HEK293 (cell line): Measurements from ENCODE around the gene SETD1A.
A peak's percentile ranks its signal among the peaks of the same experiment; 100 is the strongest.

Experiments
- CTCF ChIA-PET: fragments of 350-600 bp; formaldehyde crosslinking; extraction: SDS; loops from one replicate; lab custom pipeline; 2021; ENCODE audit warnings: antibody characterized with exemption; lab: Yijun Ruan, JAX
- POLR2A ChIA-PET: fragments of 300-600 bp; formaldehyde crosslinking; extraction: SDS; loops from one replicate; lab custom pipeline; 2020; ENCODE audit warnings: antibody characterized with exemption, inconsistent platforms; lab: Yijun Ruan, JAX
- H3K27ac ChIP-seq: fragments of 200-500 bp; sonication (Bioruptor generic); 2 replicates; pipeline ENCODE4 v1.5.1; 2014; ENCODE audit warnings: low read depth, low read length, control low read depth, inconsistent platforms; ENCODE audit errors: extremely low read depth
- H3K36me3 ChIP-seq, 2 experiments: fragments of 200-500 bp in 1 of 2; sonication (Bioruptor generic) in 1 of 2; 1 replicate in 1 of 2; 2 replicates in 1 of 2; pipeline ENCODE4 v1.5.1; 2014 to 2017; ENCODE audit warnings: inconsistent platforms in 2 of 2, low read length in 2 of 2; ENCODE audit not compliant: control insufficient read depth in 2 of 2, insufficient read depth in 1 of 2
- H3K4me1 ChIP-seq: fragments of 200-500 bp; sonication (Bioruptor generic); 2 replicates; pipeline ENCODE4 v1.5.1; 2014; ENCODE audit warnings: mild to moderate bottlenecking, low read length, inconsistent platforms; ENCODE audit not compliant: control insufficient read depth, insufficient read depth
- H3K4me3 ChIP-seq: 2 replicates; pipeline ENCODE4 v1.5.1; 2011; ENCODE audit warnings: low read depth, mild to moderate bottlenecking, control low read depth, low read length, moderate library complexity
- H3K9me3 ChIP-seq: fragments of 200-500 bp; sonication (Bioruptor generic); 2 replicates; pipeline ENCODE4 v1.5.1; 2014; ENCODE audit warnings: low read depth, low read length, inconsistent platforms; ENCODE audit not compliant: control insufficient read depth, insufficient read depth
- ATF2 ChIP-seq: fragments of 450-650 bp; formaldehyde crosslinking; IDR thresholded peaks from 2 replicates; pipeline ENCODE4 v1.5.1; 2016; ENCODE audit warnings: missing biosample characterization, missing genetic modification characterization, low read depth
- BCL11A ChIP-seq: fragments of 450-650 bp; formaldehyde crosslinking; IDR thresholded peaks from 2 replicates; pipeline ENCODE4 v1.5.1; 2016; ENCODE audit warnings: low read depth, missing biosample characterization, missing genetic modification characterization
- BCL11B ChIP-seq: fragments of 450-650 bp; formaldehyde crosslinking; IDR thresholded peaks from 2 replicates; pipeline ENCODE4 v1.5.1; 2016; ENCODE audit warnings: low read depth, missing biosample characterization, missing genetic modification characterization
- FEZF1 ChIP-seq: fragments of 450-650 bp; formaldehyde crosslinking; IDR thresholded peaks from 2 replicates; pipeline ENCODE4 v1.5.1; 2016; ENCODE audit warnings: missing biosample characterization, missing genetic modification characterization
- GFI1B ChIP-seq: fragments of 450-650 bp; formaldehyde crosslinking; IDR thresholded peaks from 2 replicates; pipeline ENCODE4 v1.5.1; 2016; ENCODE audit warnings: missing biosample characterization, missing genetic modification characterization
- KLF10 ChIP-seq: fragments of 450-650 bp; IDR thresholded peaks from 2 replicates; pipeline ENCODE4 v1.5.1; 2018; ENCODE audit warnings: missing biosample characterization, mild to moderate bottlenecking, missing genetic modification characterization
- PRDM6 ChIP-seq: fragments of 450-650 bp; formaldehyde crosslinking; IDR thresholded peaks from 2 replicates; pipeline ENCODE4 v1.5.1; 2017; ENCODE audit warnings: missing biosample characterization, missing genetic modification characterization
- TCF7L2 ChIP-seq: IDR thresholded peaks from 2 replicates; pipeline ENCODE4 v1.6.1; 2011; ENCODE audit warnings: low read depth, mild to moderate bottlenecking, inconsistent platforms, low read length, moderate library complexity, borderline replicate concordance
- ZBTB21 ChIP-seq: fragments of 450-650 bp; formaldehyde crosslinking; IDR thresholded peaks from 2 replicates; pipeline ENCODE4 v1.5.1; 2017; ENCODE audit warnings: missing biosample characterization, missing genetic modification characterization
- ZFP37 ChIP-seq: fragments of 450-650 bp; formaldehyde crosslinking; IDR thresholded peaks from 2 replicates; pipeline ENCODE4 v1.5.1; 2016; ENCODE audit warnings: missing biosample characterization, missing genetic modification characterization
- ZFP41 ChIP-seq: fragments of 450-650 bp; formaldehyde crosslinking; IDR thresholded peaks from 2 replicates; pipeline ENCODE4 v1.5.1; 2016; ENCODE audit warnings: missing biosample characterization, missing genetic modification characterization, borderline replicate concordance
- ZNF112 ChIP-seq: fragments of 450-650 bp; formaldehyde crosslinking; IDR thresholded peaks from 2 replicates; pipeline ENCODE4 v1.5.0; 2017; ENCODE audit warnings: missing biosample characterization, missing genetic modification characterization
- ZNF16 ChIP-seq: fragments of 450-650 bp; formaldehyde crosslinking; IDR thresholded peaks from 2 replicates; pipeline ENCODE4 v1.5.1; 2016; ENCODE audit warnings: low read depth, missing biosample characterization, missing genetic modification characterization
- ZNF169 ChIP-seq: fragments of 450-650 bp; formaldehyde crosslinking; IDR thresholded peaks from 2 replicates; pipeline ENCODE4 v1.5.1; 2016; ENCODE audit warnings: missing biosample characterization, missing genetic modification characterization
- ZNF211 ChIP-seq: fragments of 450-650 bp; formaldehyde crosslinking; IDR thresholded peaks from 2 replicates; pipeline ENCODE4 v1.5.1; 2016; ENCODE audit warnings: low read depth, missing biosample characterization, missing genetic modification characterization
- ZNF354C ChIP-seq: fragments of 450-650 bp; formaldehyde crosslinking; IDR thresholded peaks from 2 replicates; pipeline ENCODE4 v1.5.1; 2016; ENCODE audit warnings: missing biosample characterization, missing genetic modification characterization, low read depth, borderline replicate concordance
- ZNF398 ChIP-seq: fragments of 450-650 bp; formaldehyde crosslinking; IDR thresholded peaks from 2 replicates; pipeline ENCODE4 v1.5.1; 2017; ENCODE audit warnings: missing biosample characterization, missing genetic modification characterization
- ZNF433 ChIP-seq: fragments of 450-650 bp; formaldehyde crosslinking; IDR thresholded peaks from 2 replicates; pipeline ENCODE4 v1.5.1; 2016; ENCODE audit warnings: missing biosample characterization, missing genetic modification characterization, low read depth
- ZNF501 ChIP-seq: fragments of 450-650 bp; formaldehyde crosslinking; IDR thresholded peaks from 2 replicates; pipeline ENCODE4 v1.5.1; 2016; ENCODE audit warnings: missing biosample characterization, missing genetic modification characterization
- ZNF521 ChIP-seq: fragments of 450-650 bp; formaldehyde crosslinking; IDR thresholded peaks from 2 replicates; pipeline ENCODE4 v1.5.1; 2017; ENCODE audit warnings: missing biosample characterization, mild to moderate bottlenecking, missing genetic modification characterization
- ZNF548 ChIP-seq: fragments of 450-650 bp; formaldehyde crosslinking; IDR thresholded peaks from 2 replicates; pipeline ENCODE4 v1.5.1; 2016; ENCODE audit warnings: missing biosample characterization, missing genetic modification characterization
- ZNF560 ChIP-seq: fragments of 450-650 bp; formaldehyde crosslinking; IDR thresholded peaks from 2 replicates; pipeline ENCODE4 v1.5.1; 2017; ENCODE audit warnings: missing biosample characterization, missing genetic modification characterization, borderline replicate concordance
- ZNF571 ChIP-seq: fragments of 450-650 bp; formaldehyde crosslinking; IDR thresholded peaks from 2 replicates; pipeline ENCODE4 v1.5.0; 2017; ENCODE audit warnings: missing biosample characterization, missing genetic modification characterization
- ZNF610 ChIP-seq: fragments of 450-650 bp; formaldehyde crosslinking; IDR thresholded peaks from 2 replicates; pipeline ENCODE4 v1.5.1; 2016; ENCODE audit warnings: missing biosample characterization, missing genetic modification characterization, borderline replicate concordance
- ZNF654 ChIP-seq: fragments of 450-650 bp; formaldehyde crosslinking; IDR thresholded peaks from 2 replicates; pipeline ENCODE4 v1.5.1; 2016; ENCODE audit warnings: low read depth, missing biosample characterization, missing genetic modification characterization
- ZNF660 ChIP-seq: fragments of 450-650 bp; IDR thresholded peaks from 2 replicates; pipeline ENCODE4 v1.5.1; 2018; ENCODE audit warnings: missing biosample characterization, mild to moderate bottlenecking, missing genetic modification characterization
- ZNF692 ChIP-seq: fragments of 450-650 bp; formaldehyde crosslinking; IDR thresholded peaks from 2 replicates; pipeline ENCODE4 v1.5.1; 2016; ENCODE audit warnings: missing biosample characterization, missing genetic modification characterization
- ZNF837 ChIP-seq: fragments of 450-650 bp; formaldehyde crosslinking; IDR thresholded peaks from 2 replicates; pipeline ENCODE4 v1.5.1; 2016; ENCODE audit warnings: missing biosample characterization, missing genetic modification characterization
- ZNF843 ChIP-seq: fragments of 450-650 bp; formaldehyde crosslinking; IDR thresholded peaks from 2 replicates; pipeline ENCODE4 v1.5.1; 2016; ENCODE audit warnings: missing biosample characterization, missing genetic modification characterization
- ZSCAN5A ChIP-seq: fragments of 450-650 bp; formaldehyde crosslinking; IDR thresholded peaks from 2 replicates; pipeline ENCODE4 v1.5.1; 2016; ENCODE audit warnings: missing biosample characterization, missing genetic modification characterization

Gene SETD1A

GRCh38 chr16:30956601-30957455, 726 bp upstream of the SETD1A start:
- peak overlapping the region; percentile 96 for H3K27ac ChIP-seq
- H3K9me3 ChIP-seq: no peaks in the 10 kb centered on the region
- peak overlapping the region; percentile 90 for H3K4me3 ChIP-seq
- ChIA-PET CTCF (interaction anchor here (0.6 to 5.3 kb wide), 5 partner anchors 13 to 77 kb away, joined by 3 to 74 read pairs (median 5); no protein-coding TSS in a partner anchor), POLR2A (interaction anchor here (0.6 to 0.9 kb wide), 2 partner anchors 8 to 15 kb away, joined by 3 read pairs; partner anchors contain the start of gene ORAI3)
- H3K4me1 ChIP-seq: peaks cover 2% of the 10 kb centered on the region; the same call in 1 of the 2 replicates
- H3K36me3 ChIP-seq: peaks cover 28 to 34% of the 10 kb centered on the region in 2 experiments
- TF ChIP-seq ZNF654 (tag by site-specific recombination): peak; percentile 11; the same call in 1 of the 2 replicates
- peak; percentile 10; the same call in 1 of the 2 replicates for TF ChIP-seq ZNF398 (tag by site-specific recombination)
- TF ChIP-seq ZNF692 (tag by site-specific recombination): peak; percentile 57; the same call in 1 of the 2 replicates
- TF ChIP-seq ZNF571 (tag by site-specific recombination): no peak
- TF ChIP-seq ZFP41 (tag by site-specific recombination): no peak
- no peak for TF ChIP-seq ZNF16 (tag by site-specific recombination)
- 0 out of 2 replicates have a peak, but pooled peaks have one; percentile 30 for TF ChIP-seq ZNF843
- TF ChIP-seq GFI1B (tag by site-specific recombination): no peak
- no peak for TF ChIP-seq ZNF169 (tag by site-specific recombination)
- peak; percentile 55; the same call in 1 of the 2 replicates for TF ChIP-seq ZNF610 (tag by site-specific recombination)
- TF ChIP-seq ZNF548 (tag by site-specific recombination): 0 out of 2 replicates have a peak, but pooled peaks have one; percentile 38
- peak; percentile 83; the same call in 1 of the 2 replicates for TF ChIP-seq ZSCAN5A (tag by site-specific recombination)
- no peak for TF ChIP-seq ZNF560 (tag by site-specific recombination)
- no peak for TF ChIP-seq ATF2 (tag by site-specific recombination)
- TF ChIP-seq KLF10 (tag by site-specific recombination): no peak
- TF ChIP-seq ZNF501: no peak
- TF ChIP-seq BCL11A (tag by site-specific recombination): no peak
- TF ChIP-seq ZBTB21 (tag by site-specific recombination): no peak; the same call in 1 of the 2 replicates
- no peak for TF ChIP-seq BCL11B
- TF ChIP-seq ZFP37 (tag by site-specific recombination): no peak
- TF ChIP-seq ZNF660 (tag by site-specific recombination): peak; percentile 6; the same call in 1 of the 2 replicates
- no peak for TF ChIP-seq ZNF354C (tag by site-specific recombination)
- TF ChIP-seq TCF7L2: no peak
- TF ChIP-seq ZNF112 (tag by site-specific recombination): no peak
- TF ChIP-seq PRDM6 (tag by site-specific recombination): no peak
- TF ChIP-seq ZNF211 (tag by site-specific recombination): no peak
- TF ChIP-seq ZNF521 (tag by site-specific recombination): no peak
- TF ChIP-seq ZNF433: no peak
- TF ChIP-seq FEZF1 (tag by site-specific recombination): no peak
- TF ChIP-seq ZNF837 (tag by site-specific recombination): no peak
